RWPE2 (cell line): ENCODE measurements around the gene KAZALD1.
A peak's percentile ranks its signal among the peaks of the same experiment; 100 is the strongest.

Experiments
- ATAC-seq: fragments of 200-7000 bp; cut with Tn5 transposase; 3 replicates; pipeline ENCODE4 v1.9.1; 2021; ENCODE audit warnings: low read depth
- DNase-seq: peaks from one replicate; pipeline ENCODE4 v3.0.0-alpha.2; 2020; ENCODE audit warnings: low spot score
- H3K27ac ChIP-seq: fragments of 450-650 bp; 2 replicates; pipeline ENCODE4 v1.5.1; 2017; ENCODE audit warnings: mild to moderate bottlenecking; ENCODE audit not compliant: poor library complexity, severe bottlenecking
- H3K27me3 ChIP-seq: fragments of 250-450 bp; sonication (Bioruptor Pico); 2 replicates; pipeline ENCODE4 v1.5.1; 2021; ENCODE audit warnings: mild to moderate bottlenecking, moderate library complexity; ENCODE audit not compliant: insufficient read depth, poor library complexity, severe bottlenecking
- H3K36me3 ChIP-seq: fragments of 250-450 bp; sonication (Bioruptor Pico); 2 replicates; pipeline ENCODE4 v1.5.1; 2020; ENCODE audit warnings: low read depth, mild to moderate bottlenecking, moderate library complexity
- H3K4me1 ChIP-seq: fragments of 250-450 bp; sonication (Bioruptor Pico); 2 replicates; pipeline ENCODE4 v1.5.1; 2021; ENCODE audit warnings: mild to moderate bottlenecking, moderate library complexity; ENCODE audit not compliant: insufficient read depth, poor library complexity, severe bottlenecking
- H3K4me3 ChIP-seq: fragments of 250-450 bp; sonication (Bioruptor Pico); 2 replicates; pipeline ENCODE4 v1.5.1; 2021; ENCODE audit warnings: mild to moderate bottlenecking, moderate library complexity; ENCODE audit not compliant: severe bottlenecking
- H3K9me3 ChIP-seq: fragments of 250-450 bp; sonication (Bioruptor Pico); 2 replicates; pipeline ENCODE4 v1.5.1; 2021; ENCODE audit warnings: mild to moderate bottlenecking, moderate library complexity; ENCODE audit not compliant: severe bottlenecking
- CTCF ChIP-seq: fragments of 450-650 bp; IDR thresholded peaks from one replicate; pipeline ENCODE4 v1.5.1; 2017; ENCODE audit warnings: mild to moderate bottlenecking, moderate library complexity; ENCODE audit not compliant: poor library complexity, severe bottlenecking

The KAZALD1 gene

GRCh38 chr10:101029520-101030295, 32.1 kb upstream of the KAZALD1 start:
- no peaks in the 10 kb centered on the region for H3K27me3 ChIP-seq
- H3K9me3 ChIP-seq = no peaks in the 10 kb centered on the region
- H3K4me3 ChIP-seq = no peak overlapping the region
- H3K4me1 ChIP-seq = no peaks in the 10 kb centered on the region
- H3K36me3 ChIP-seq = peaks cover 4% of the 10 kb centered on the region
- no peak for TF ChIP-seq CTCF
- ATAC-seq (no peak), DNase-seq (no peak)
- H3K27ac ChIP-seq = no peak overlapping the region

- TF ChIP-seq CTCF = no peak
- H3K27me3 ChIP-seq = no peaks in the 10 kb centered on the region
- no peak; the same call in 2 of the 3 replicates for ATAC-seq
Observed at GRCh38 chr10:101030496-101031127, 31.2 kb upstream of the KAZALD1 start.

GRCh38 chr10:101031128-101031795, 30.5 kb upstream of the KAZALD1 start, which contains the start of the genes PDZD7 and SFXN3:
PDZD7 (minus strand) TSS chr10:101031129; CDS start chr10:101030219, 910 bp downstream.
SFXN3 (plus strand) TSS chr10:101031234; CDS start chr10:101034695, 3,461 bp downstream.
- ATAC-seq = peak; percentile 83
- Histone ChIP-seq H3K4me3 (peak within 1 kb of the TSS; percentile 48), H3K27me3 (no peaks in the 10 kb centered on the region), H3K27ac (peak within 1 kb of the TSS; percentile 84), H3K9me3 (no peaks in the 10 kb centered on the region), H3K36me3 (peaks cover 16% of the 10 kb centered on the region), H3K4me1 (no peaks in the 10 kb centered on the region)
- peak; percentile 93 for DNase-seq
- no peak for TF ChIP-seq CTCF

More at GRCh38 chr10:101030496-101031127, 31.2 kb upstream of the KAZALD1 start:
- Histone ChIP-seq H3K4me1 (no peaks in the 10 kb centered on the region), H3K9me3 (no peaks in the 10 kb centered on the region), H3K36me3 (peaks cover 13% of the 10 kb centered on the region), H3K4me3 (peak overlapping the region; percentile 48), H3K27ac (no peak overlapping the region)
- DNase-seq = no peak

- DNase-seq (no peak), ATAC-seq (peak; percentile 17)
- H3K4me1 ChIP-seq = no peaks in the 10 kb centered on the region
- peak overlapping the region; percentile 48 for H3K4me3 ChIP-seq
- no peaks in the 10 kb centered on the region for H3K27me3 ChIP-seq
- H3K36me3 ChIP-seq = peaks cover 24% of the 10 kb centered on the region
- TF ChIP-seq CTCF = no peak
- peak overlapping the region; percentile 84 for H3K27ac ChIP-seq
- H3K9me3 ChIP-seq = no peaks in the 10 kb centered on the region
Observed at GRCh38 chr10:101031796-101032636, 29.8 kb upstream of the KAZALD1 start.
